NCI-H82 treated with DMSO at 0.1 percent for 48 hours (cell line): ENCODE measurements around the gene SH3BGR.
A peak's percentile ranks its signal among the peaks of the same experiment; 100 is the strongest.
"Not testable (repeated sequence)": the region's sequence is repeated elsewhere in the genome, so short reads cannot be mapped to it uniquely, and the experiment has no call there.

Experiments
- DNase-seq: peaks from one replicate; lab custom pipeline; 2025; ENCODE audit not compliant: unreplicated experiment; lab: John Stamatoyannopoulos, UW

The SH3BGR gene

GRCh38 chr21:39451332-39452206 is at the start of gene SH3BGR:
Gene SH3BGR (plus strand): TSS chr21:39451970. CDS start chr21:39452097, 127 bp downstream.
- no peak for DNase-seq

GRCh38 chr21:39406065-39406464 is 45.7 kb upstream of the SH3BGR start:
- no peak for DNase-seq

DNA sequence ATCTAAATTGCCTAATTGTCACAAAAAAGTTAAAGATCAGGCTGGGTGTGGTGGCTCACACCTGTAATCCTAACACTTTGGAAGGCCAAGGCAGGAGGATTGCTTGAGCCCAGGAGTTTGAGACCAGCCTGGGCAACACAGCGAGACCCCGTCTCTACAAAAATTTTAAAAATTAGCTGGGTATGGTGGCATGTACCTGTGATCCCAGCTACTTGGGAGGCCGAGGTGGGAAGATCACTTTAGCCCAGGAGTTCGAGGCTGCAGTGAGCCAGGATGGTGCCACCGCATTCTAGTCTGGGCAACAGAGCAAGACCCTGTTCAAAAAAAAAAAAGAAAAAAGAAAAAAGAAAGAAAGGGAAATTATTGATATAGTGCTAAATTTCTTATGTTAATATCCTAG is 32.6 kb upstream of the SH3BGR start:
- not testable (repeated sequence) for DNase-seq

GRCh38 chr21:39422527-39423241 is 29.1 kb upstream of the SH3BGR start:
- no peak for DNase-seq

DNA sequence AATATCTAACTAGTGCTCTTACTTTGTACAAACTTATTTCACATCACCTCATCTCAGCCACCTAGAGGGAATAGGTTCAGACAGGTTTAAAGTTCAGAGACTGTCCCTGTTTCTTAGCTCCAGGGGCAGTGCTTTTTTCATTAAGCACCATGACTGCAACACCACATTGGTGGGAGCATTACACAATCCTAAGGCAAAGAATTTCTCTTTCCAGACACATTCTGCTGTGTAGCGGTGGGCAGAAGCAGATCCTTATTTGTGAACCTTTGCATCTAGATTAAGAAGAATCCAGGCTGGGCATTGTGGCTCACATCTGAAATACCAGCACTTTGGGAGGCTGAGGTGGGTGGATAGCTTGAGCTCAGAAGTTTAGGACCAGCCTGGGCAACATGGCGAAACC is 22.3 kb upstream of the SH3BGR start:
- no peak for DNase-seq

GRCh38 chr21:39430016-39430415 is 21.8 kb upstream of the SH3BGR start:
- DNase-seq = no peak

GRCh38 chr21:39430457-39430856 is 21.3 kb upstream of the SH3BGR start:
- DNase-seq = peak; percentile 97

- DNase-seq = peak; percentile 59
Measured at GRCh38 chr21:39430954-39431353, 20.8 kb upstream of the SH3BGR start.

- DNase-seq = no peak
Measured at GRCh38 chr21:39434950-39435349, 16.8 kb upstream of the SH3BGR start.

DNA sequence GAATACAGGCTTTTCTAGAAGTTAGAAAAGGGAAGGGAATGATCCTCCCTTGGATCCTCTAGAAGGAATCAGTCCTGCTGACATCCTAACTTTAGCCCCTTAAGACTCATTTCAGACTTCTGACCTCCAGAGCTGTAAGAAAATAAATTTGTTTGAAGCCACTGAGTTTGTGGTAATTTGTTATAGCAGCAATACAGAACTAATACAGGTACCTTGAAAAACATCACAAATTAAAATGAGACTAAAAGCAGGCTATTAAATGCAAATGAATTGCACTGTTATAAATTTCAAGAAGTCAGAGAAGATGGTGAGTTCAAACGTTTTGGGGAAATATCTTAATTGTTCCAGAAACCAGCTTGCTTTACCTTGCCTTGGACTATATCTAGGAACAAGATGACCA is 12.5 kb upstream of the SH3BGR start:
- no peak for DNase-seq

DNA sequence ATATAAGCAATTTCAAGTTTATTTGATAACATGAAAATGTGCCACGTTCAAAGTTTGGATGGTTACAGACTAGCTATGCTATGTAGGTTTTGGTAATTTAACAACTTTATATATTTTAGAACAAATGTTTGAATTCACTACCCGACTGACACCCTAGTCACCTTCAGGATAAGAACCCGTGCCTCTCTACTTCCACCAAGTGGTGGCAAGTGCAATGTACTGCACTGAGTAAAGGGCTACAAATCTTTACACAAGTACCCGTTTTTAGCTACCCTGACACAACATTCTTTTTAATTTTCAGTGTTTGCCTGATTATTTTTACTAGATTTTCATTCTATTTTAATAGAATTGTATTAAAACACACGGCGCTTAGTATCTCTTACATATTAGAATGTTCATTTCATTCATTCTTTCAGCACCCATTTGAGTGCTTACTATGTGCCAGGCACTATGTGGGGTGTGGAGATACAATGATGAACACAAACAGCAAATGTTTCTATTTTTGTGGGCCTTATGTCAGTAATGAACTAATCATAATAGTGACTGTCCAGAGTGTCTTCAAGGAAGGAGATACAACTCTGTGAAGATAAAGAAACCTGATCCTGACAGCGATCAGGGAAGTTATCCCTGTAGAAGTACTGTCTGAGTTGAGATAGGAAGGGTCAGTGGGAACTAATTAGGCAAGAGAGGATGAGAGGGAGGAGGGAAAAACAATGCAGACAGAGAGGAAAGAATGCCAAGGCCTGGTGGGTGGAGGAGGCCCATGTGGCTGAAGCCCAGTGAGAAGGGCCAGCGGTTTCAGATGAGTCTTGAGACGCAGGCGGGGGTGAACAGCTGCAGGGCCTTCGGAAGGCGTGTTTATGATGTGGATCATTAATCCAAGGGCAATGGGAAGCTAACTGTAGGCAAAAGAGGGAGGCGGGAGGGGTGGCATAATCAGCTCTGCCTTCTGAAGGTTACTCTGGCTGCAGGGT is 10.0 kb upstream of the SH3BGR start:
- DNase-seq = peak; percentile 42

DNA sequence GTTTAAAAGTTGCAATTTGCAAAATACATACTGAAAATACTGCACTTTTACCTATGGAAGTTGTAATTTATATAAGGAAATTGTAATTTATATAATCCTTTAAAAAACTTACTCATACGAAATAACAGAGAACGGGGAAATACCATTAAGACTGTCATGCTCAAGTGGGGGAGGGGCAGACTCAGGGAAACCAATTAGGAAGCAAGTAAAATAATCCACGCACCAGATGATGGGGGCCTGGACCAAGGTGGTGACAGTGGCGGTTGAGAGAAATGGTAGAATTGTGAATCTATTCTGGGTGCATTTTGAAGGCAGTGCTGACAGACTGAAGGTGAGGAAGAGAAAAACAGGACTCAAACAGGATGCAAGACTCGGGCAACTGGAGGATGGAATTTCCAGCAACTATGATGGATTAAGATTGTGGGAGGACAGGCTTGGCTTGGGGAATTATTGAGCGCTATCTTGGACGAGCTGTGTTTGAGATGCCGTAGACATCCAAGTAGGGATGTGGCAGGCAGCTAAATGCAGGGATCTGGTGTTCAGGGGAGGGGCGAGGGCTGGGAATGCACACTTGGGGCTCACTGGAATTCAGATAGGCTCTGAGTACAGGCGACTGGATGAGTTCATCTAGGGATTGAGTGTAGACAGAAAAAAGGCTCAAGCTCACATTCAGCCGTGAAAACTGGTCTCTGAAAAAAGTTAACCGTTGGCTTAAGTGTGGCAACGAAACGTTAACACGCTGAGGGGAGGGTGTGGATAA is 7.2 kb upstream of the SH3BGR start:
- peak; percentile 36 for DNase-seq

GRCh38 chr21:39445321-39446269 is 6.2 kb upstream of the SH3BGR start, which contains the start of gene LCA5L:
Gene LCA5L (minus strand): TSS chr21:39445778. CDS start chr21:39428493, 17,285 bp downstream.
- DNase-seq = peak; percentile 70

- DNase-seq = no peak
Measured at GRCh38 chr21:39447264-39447663, 4.5 kb upstream of the SH3BGR start.

DNA sequence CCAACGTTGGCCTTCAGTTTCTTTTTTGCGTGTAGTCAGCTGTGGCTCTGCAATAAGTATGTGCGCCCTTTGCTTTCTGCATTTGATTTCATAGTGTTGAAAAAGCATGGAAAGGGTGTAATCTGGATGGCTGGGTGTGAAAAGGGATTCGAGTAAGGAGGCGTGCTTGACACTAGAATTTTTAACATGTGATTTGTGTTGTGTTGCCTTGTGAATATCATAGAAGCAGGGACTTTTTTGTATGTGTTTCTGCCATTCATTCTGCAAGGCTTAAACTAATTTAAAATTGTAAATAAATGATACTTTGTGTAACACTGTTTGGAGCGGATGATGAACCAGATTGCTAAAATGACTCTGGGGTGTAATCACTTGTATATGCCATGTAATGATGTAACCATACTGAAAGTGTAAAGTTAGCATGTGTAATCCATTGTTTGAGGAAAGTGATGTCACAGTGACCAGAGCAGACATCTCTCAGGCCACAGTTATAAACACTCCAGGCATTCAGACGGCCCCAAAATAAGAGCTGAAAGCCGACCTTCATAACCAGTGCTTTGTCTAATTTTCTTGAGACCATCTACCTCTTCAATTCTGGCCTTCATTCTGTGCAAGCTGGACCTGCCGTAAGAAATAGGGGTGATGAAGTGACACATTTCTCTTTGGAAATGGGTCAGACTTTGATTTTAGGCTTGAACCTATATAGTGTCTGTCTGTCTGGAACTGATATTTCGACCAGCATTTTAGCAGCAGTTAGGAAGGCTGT is 618 bp downstream of the SH3BGR start:
- DNase-seq = no peak

DNA sequence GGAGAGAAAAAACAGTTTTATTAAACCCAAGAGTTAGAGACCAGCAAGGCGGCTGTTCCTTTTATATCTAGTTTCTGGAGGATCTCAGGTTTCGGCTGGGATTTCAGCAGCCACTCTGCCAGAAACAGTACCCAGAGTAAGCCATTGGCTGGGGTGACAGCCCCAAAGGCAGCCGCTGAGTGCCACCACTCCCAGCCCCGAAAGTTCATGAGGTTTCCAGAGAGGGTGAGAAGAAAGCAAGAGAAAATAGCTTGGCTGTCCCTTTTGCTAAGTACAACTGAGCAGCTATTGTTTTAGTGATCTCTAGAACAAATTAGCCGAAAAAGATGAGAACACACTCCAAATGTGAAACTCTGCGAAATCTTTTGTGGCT is 1.2 kb downstream of the SH3BGR start:
- DNase-seq = no peak

DNA sequence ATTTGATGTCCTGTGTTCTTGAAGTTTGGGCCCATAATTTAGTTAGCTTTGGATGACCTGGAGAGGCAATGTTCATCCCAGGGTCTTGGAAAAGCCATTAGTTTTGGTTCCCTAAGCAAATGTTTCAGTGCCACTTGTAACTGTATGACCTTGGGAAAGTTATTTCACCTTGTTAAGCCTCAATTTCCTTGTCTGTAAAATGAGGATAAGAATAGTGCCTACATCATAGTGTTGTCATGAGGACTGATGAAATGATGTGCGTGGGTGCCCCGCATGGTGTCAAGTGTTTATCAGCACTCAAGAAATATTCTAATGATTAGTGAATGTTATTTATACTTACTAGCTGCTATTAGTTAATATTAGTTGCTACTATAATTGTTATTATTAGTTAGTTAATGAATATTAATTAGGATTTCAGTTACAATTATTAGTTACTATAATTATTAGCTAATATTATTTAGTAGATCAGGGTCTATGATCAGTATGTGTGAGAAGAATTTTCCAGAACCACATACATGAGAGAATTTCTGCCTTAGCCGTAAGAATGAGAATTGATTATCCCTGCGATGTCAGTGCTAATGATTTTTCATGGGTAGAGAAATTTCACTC is 1.9 kb downstream of the SH3BGR start:
- DNase-seq = no peak
